ENCODE data around the gene SMIM14. TPM values are rescaled to one million over a fixed set of nuclear protein-coding genes. Genes with fewer than 3 reads are reported as not detected.
"Not testable (repeated sequence)": the region's sequence is repeated elsewhere in the genome, so short reads cannot be mapped to it uniquely, and the experiment has no call there.

Gene SMIM14
- total RNA-seq, 1 experiment from 2014 or later: 30.3 TPM

DNA sequence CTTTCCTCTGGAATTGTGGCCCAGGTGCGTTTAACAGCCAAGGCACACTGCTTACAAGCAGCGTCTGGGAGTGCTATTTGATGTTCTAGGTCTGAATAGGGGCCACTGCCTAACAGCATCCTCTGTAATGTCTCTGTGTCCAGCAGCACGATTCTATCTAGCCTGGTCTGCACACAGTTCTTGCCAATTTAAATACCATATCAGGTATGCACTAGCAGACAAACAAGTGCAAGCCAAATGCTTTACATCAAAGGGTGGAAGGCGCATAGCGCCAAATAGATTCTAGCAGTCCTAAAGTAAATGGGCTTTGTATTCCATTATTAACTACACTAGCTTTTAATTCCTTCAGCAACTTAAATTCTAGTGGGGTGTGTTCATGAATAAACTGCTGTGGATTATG lies 95.6 kb downstream of the SMIM14 start:
- H3K36me3 ChIP-seq (replicated peaks; ENCODE audit: control insufficient read depth, insufficient read depth, low read length): no peaks in the 10 kb centered on the region
- H3K27me3 ChIP-seq (ENCODE audit: control insufficient read depth, insufficient read depth, low read length): no peaks in the 10 kb centered on the region
- no peak overlapping the region for H3K4me3 ChIP-seq (ENCODE audit: insufficient read depth, low read depth, low read length)
- DNase-seq: no peak

DNA sequence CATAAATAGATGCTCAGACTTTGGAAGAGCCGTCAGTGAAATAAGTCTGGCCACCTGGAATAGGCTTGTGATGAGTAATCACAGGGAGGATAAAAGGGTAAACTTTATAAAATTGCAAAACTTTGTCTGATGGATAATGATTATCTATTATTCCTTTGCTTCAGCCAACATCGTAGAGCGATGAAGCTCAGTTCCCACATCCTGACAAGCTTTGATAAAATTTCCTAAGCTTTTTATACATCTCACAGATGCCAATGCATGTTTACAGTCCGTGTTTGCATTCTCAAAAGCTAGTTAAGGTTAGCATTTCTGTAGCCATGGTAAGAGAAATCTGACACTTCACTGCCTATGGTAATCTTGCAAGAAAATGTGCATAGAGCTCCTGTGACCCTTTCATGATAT lies 96.1 kb downstream of the SMIM14 start:
- Histone ChIP-seq H3K27me3 (ENCODE audit: control insufficient read depth, insufficient read depth, low read length) (no peaks in the 10 kb centered on the region), H3K4me3 (ENCODE audit: insufficient read depth, low read depth, low read length) (no peak overlapping the region), H3K36me3 (replicated peaks; ENCODE audit: control insufficient read depth, insufficient read depth, low read length) (no peaks in the 10 kb centered on the region)
- DNase-seq: no peak

DNA sequence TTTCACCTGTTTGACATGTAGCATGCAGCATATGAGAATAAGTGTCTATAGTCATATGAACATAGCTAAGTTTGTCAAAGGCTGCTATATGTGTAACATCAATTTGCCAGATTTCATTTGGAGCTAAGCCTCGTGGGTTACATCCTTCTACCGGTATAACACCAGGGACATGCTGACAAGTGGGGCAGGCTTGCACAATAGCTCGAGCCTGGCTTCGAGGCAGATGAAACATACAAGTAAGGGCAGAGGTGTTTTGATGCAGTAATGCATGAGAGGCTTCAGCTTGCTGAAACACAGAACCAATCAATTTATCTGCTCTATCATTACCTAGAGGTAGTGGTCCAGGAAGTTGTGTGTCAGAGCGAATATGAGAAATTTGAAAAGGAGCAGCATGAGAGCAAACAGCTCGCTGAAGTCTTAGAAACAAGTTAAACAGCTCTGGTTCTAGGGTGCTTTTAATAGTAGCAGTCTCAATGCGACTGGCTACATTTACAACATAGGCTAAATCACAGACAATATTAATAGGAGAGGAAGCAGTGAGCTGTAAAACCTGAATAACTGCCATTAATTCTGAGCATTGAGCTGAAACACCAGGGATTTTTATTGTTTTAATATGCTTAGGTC lies 96.6 kb downstream of the SMIM14 start:
- Histone ChIP-seq H3K4me3 (ENCODE audit: insufficient read depth, low read depth, low read length) (no peak overlapping the region), H3K36me3 (replicated peaks; ENCODE audit: control insufficient read depth, insufficient read depth, low read length) (no peaks in the 10 kb centered on the region)
- no peak for DNase-seq

DNA sequence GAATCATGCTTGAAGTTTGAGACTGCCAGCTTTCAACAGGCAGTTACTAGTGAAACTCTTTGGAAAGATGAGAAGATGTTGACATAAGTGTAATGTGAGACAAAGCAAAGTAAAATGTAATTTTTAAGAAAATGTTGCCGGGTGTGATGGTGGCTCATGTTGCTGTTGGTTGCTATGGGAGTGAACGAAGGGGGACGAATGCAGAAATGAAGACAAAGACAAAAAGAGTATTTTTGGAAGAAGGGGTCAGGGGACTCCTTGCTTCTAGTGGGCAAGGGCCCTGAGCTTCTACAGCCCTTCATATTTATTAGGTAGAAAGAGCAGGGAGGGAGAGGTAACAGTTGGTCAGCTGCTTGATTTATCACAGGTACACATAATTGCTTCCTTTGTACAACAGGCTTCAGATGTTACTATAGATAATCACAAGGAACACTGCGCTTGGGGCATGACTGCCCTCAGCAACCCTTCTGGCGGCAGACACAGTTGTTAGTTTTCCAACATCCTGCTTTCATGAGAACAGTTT lies 99.5 kb downstream of the SMIM14 start:
- peaks cover 1% of the 10 kb centered on the region; the same call in 1 of the 2 replicates for H3K36me3 ChIP-seq (replicated peaks; ENCODE audit: control insufficient read depth, insufficient read depth, low read length)
- no peak for DNase-seq
- no peaks in the 10 kb centered on the region for H3K27me3 ChIP-seq (ENCODE audit: control insufficient read depth, insufficient read depth, low read length)
- no peak overlapping the region for H3K4me3 ChIP-seq (ENCODE audit: insufficient read depth, low read depth, low read length)

More for the DNA sequence above, 96.6 kb downstream of the SMIM14 start:
- no peaks in the 10 kb centered on the region for H3K27me3 ChIP-seq (ENCODE audit: control insufficient read depth, insufficient read depth, low read length)

DNA sequence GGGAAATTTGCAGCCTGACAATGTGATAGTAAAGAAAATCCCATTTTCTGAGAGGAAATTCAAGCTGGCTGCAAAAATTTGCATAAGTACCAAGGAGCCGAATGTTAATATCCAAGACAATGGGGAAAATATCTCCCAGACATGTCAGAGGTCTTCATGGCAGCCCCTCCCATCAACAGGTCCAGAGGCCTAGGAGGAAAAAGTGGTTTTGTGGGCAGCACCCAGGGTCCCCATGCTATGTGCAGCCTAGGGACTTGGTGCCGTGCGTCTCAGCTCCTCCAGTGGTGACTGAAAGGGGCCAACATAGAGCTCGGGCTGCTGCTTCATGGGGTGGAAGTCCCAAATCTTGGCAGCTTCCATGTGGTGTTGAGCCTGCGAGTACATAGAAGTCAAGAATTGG lies 105.1 kb downstream of the SMIM14 start:
- Histone ChIP-seq H3K4me3 (ENCODE audit: insufficient read depth, low read depth, low read length) (no peak overlapping the region), H3K36me3 (replicated peaks; ENCODE audit: control insufficient read depth, insufficient read depth, low read length) (peaks cover 11% of the 10 kb centered on the region), H3K27me3 (ENCODE audit: control insufficient read depth, insufficient read depth, low read length) (no peaks in the 10 kb centered on the region)
- DNase-seq: no peak

DNA sequence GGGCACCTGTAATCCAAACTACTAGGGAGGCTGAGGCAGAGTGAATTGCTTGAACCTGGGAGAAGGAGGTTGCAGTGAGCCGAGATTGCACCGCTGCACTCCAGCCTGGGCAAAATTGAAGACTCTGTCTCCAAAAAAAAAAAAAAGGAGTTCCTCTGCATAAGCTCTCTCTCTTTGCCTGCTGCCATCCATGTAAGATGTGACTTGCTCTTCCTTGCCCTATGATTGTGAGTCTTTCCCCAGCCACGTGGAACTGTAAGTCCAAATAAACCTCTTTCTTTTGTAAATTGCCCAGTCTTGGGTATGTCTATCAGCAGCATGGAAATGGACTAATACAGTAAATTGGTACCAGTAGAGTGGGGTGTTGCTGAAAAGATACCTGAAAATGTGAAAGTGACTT lies 106.4 kb downstream of the SMIM14 start:
- not testable (repeated sequence) for H3K27me3 ChIP-seq (ENCODE audit: control insufficient read depth, insufficient read depth, low read length); H3K4me3 ChIP-seq (ENCODE audit: insufficient read depth, low read depth, low read length); DNase-seq
- H3K36me3 ChIP-seq (replicated peaks; ENCODE audit: control insufficient read depth, insufficient read depth, low read length): peaks cover 11% of the 10 kb centered on the region

DNA sequence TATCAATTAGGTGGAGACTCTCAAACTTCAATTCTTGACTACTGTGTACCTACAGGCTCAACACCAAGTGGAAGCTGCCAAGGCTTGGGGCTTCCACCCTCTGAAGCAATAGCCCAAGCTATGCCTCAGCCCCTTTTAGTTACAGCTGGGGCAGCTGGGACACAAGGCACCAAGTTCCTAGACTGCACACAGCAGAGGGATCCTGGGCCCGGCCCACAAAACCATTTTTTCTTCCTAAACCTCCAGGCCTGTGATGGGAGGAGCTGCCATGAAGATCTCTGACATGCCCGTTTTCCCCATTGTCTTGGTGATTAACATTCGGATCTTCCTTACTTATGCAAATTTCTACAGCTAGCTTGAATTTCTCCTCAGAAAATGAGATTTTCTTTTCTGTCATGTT lies 108.0 kb downstream of the SMIM14 start:
- Histone ChIP-seq H3K36me3 (replicated peaks; ENCODE audit: control insufficient read depth, insufficient read depth, low read length) (peaks cover 11% of the 10 kb centered on the region), H3K27me3 (ENCODE audit: control insufficient read depth, insufficient read depth, low read length) (no peaks in the 10 kb centered on the region), H3K4me3 (ENCODE audit: insufficient read depth, low read depth, low read length) (no peak overlapping the region)
- DNase-seq: no peak

DNA sequence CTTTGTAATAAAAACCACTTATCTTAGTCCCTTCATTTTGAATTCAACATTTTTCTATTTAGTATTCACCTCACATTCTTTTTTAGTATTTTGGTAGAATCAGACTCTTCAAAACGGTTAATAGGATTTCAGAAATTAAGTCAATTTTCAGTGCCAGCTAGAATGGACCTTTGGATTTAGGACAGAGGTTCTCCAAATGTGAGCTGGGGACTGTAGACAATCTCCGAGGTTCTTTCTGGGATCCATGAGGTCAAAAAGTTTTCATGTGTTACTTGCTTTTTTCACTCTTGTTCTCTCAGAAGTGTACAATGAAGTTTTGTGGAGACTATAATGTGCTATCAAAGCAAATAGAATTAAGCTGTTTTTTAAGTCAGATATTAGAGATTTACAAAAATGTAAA lies 109.1 kb downstream of the SMIM14 start:
- peaks cover 10% of the 10 kb centered on the region for H3K36me3 ChIP-seq (replicated peaks; ENCODE audit: control insufficient read depth, insufficient read depth, low read length)
- H3K27me3 ChIP-seq (ENCODE audit: control insufficient read depth, insufficient read depth, low read length): no peaks in the 10 kb centered on the region
- no peak for DNase-seq
- no peak overlapping the region for H3K4me3 ChIP-seq (ENCODE audit: insufficient read depth, low read depth, low read length)

DNA sequence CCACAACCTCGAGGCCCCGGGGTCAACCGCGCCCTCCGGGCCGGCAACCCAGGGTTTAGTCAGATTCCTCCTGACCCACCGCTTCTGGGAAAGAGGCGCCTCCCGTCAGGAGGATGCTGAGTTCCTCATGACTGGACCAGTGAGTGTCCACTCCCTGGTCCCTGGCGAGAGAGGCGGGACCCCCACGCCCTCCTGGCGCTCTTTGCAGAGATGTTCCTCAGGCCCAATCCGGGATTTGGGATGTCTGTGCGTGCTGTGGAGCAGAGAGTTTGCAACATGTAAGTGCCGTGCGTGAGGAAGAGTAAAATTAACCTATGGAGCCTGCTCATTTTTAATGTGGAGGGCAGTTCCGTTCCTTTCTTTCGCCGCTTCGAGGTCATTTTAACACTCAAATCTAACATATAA lies 110.6 kb downstream of the SMIM14 start:
- no peaks in the 10 kb centered on the region for H3K27me3 ChIP-seq (ENCODE audit: control insufficient read depth, insufficient read depth, low read length)
- no peak for DNase-seq
- H3K4me3 ChIP-seq (ENCODE audit: insufficient read depth, low read depth, low read length): peak overlapping the region; percentile 95

DNA sequence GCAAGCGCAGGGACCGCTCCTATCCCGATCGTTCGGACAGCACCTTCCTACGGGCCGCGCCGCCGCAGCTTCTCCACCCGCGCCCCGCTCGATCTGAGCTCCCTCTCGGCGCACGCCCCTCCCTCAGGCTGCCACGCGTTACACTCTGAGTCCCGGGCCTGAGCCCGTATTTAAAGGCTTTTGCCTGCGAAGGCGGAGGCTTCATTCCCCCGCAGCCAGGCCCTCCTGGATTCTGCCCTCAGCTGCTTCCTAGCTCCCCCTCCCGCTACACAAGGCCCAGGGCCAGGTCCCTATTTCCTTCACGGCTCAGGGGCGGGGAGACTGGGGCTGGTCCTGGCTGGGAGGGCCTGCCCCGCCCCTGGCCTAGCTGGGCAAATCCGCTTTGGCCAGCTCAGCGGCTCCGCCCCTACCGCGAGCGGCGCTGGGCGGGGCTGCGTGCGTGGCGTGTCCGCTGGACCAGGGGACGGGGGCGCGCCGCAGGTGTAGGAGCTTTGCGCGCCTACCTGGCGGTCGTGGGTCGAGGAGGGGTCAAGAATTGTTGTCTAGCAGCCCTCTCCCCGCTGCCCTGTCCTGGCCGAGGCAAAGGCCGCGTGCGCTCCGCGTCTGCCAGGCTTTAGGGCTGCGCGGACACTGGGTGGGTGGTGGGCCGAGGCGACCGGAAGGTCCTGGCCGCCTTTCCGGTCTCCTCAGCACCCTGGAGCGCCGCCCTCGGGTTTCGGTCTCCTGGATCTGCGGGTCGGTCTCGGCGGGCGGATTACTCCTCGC lies 111.2 kb downstream of the SMIM14 start, which contains the start of gene UGDH:
UGDH (minus strand) TSS at position 144 of the 765 bp plus-strand sequence. CDS start 5,927 bp downstream, outside the sequence.
- no peaks in the 10 kb centered on the region for H3K27me3 ChIP-seq (ENCODE audit: control insufficient read depth, insufficient read depth, low read length)
- DNase-seq: peak; percentile 98
- H3K4me3 ChIP-seq (ENCODE audit: insufficient read depth, low read depth, low read length): peak within 1 kb of the TSS; percentile 95
- H3K36me3 ChIP-seq (replicated peaks; ENCODE audit: control insufficient read depth, insufficient read depth, low read length): peaks cover 7% of the 10 kb centered on the region

More for the DNA sequence above, 110.6 kb downstream of the SMIM14 start:
- peaks cover 7% of the 10 kb centered on the region for H3K36me3 ChIP-seq (replicated peaks; ENCODE audit: control insufficient read depth, insufficient read depth, low read length)

DNA sequence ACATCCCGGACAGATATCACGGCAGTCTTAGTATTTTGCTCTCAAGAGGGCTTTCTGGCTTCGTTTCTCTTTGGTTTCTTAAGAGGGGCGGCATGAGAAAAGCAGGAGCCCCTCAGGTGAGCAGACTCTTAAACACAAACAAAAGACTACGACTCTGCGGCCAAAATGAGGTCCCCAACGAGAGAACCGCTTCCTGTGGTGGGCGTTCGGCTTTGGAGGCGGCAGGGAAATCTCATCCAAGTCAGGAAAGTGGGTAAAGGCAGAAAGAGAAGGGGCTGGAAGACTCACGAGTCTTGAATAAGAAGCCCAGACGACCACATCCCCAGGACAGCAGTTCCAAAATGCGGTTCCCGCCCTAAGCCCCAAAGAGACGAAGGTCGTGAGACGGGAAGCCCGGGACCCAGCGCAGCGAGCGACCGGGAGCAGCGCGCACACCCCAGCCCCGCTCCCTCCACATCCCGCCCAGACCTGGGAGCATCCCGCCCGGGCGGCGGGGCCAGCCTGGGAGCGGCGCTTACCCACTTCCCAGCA lies 111.8 kb downstream of the SMIM14 start:
- peak; percentile 87 for DNase-seq
- H3K4me3 ChIP-seq (ENCODE audit: insufficient read depth, low read depth, low read length): peak overlapping the region; percentile 95
- no peaks in the 10 kb centered on the region for H3K27me3 ChIP-seq (ENCODE audit: control insufficient read depth, insufficient read depth, low read length)
- H3K36me3 ChIP-seq (replicated peaks; ENCODE audit: control insufficient read depth, insufficient read depth, low read length): peaks cover 3% of the 10 kb centered on the region

DNA sequence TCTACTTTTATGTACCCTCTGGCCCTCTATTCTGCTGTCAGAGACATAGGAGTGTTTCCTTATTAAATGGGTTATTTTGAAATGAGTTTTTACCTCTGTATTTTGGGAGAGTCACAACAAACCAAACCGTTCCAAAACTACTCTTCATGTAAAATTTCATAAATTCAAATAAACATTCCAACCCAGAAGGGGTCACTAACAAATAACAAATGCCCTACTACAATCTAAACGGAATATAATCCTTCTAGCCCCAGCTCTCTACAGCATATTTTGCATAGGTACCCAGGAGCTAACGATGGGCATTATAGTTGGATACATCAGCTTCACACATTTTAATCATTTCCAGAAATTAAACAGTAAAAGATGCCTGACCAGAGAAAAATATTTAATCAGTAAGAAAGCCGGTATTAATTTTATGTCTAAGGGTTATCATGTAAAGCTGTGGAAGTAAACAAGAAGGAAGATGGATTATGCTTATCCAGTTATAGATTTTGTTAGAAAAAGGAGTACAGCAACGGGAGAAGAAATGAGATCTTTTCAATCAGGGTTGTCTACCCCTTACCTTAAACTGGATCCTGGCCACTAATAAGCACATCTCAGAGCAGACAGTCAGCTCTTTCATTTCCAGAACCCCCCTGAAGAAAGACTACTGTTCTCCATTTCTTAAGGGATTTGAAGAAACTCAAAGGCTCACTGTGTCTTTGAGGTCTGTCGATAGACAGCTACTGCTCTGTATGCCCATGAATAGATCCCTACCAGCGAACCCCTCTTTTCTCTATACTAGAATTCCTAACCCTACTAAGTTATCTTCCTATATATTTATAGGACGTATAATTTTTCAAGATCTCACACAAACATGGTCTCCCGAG lies 112.6 kb downstream of the SMIM14 start:
- peak; percentile 36 for DNase-seq
- Histone ChIP-seq H3K4me3 (ENCODE audit: insufficient read depth, low read depth, low read length) (peak overlapping the region; percentile 95), H3K36me3 (replicated peaks; ENCODE audit: control insufficient read depth, insufficient read depth, low read length) (no peaks in the 10 kb centered on the region; the same call in 1 of the 2 replicates), H3K27me3 (ENCODE audit: control insufficient read depth, insufficient read depth, low read length) (no peaks in the 10 kb centered on the region)

DNA sequence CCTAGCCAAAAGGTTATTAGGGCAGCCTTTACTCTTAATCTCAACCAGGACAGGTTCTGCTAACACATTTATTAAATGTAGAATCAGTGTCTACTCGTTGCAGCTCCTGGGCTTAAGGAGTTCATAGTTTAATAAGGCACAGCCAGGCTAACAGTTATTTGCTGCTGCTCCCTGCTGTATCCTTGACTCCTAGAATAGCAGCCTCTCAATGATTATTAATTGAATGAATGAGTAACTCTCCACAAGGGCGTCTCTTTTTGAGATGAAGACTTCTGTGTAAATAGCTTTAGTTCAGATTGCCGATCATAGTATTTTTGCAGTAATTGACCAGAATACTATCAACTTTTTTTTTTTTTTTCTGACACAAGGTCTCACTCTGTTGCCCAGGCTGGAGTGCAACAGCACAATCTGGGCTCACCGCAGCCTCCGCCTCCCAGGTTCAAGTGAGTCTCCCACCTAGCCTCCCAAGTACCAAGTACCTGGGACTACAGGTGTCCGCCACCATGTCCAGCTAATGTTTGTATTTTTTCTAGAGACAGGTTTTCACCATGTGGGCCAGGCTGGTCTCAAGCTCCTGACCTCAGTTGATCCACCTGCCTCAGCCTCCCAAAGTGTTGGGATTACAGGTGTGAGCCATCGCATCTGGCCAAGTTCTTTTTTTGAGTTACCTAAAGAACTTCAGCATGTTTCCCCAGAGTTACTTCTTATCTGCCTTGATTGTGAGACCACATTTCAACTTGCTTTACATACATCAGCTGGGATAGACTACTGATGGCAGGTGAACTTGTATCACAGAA lies 114.3 kb downstream of the SMIM14 start:
- no peak for DNase-seq
- H3K27me3 ChIP-seq (ENCODE audit: control insufficient read depth, insufficient read depth, low read length): no peaks in the 10 kb centered on the region
- no peak overlapping the region for H3K4me3 ChIP-seq (ENCODE audit: insufficient read depth, low read depth, low read length)
- no peaks in the 10 kb centered on the region; the same call in 1 of the 2 replicates for H3K36me3 ChIP-seq (replicated peaks; ENCODE audit: control insufficient read depth, insufficient read depth, low read length)
